HFFc6 (cell line): Measurements from ENCODE around the gene FZD10. TPM values are rescaled to one million over a fixed set of nuclear protein-coding genes. Genes with fewer than 3 reads are reported as not detected.

ENCODE experiments used
- DNase-seq: peaks from one replicate; pipeline ENCODE4 v3.0.0-alpha.2; 2018
- H3K27ac Mint-ChIP-seq: 2 replicates; pipeline ENCODE4 v1.8.0; 2020; ENCODE audit warnings: mild to moderate bottlenecking, mixed read lengths
- H3K27me3 Mint-ChIP-seq: 2 replicates; pipeline ENCODE4 v1.8.0; 2021; ENCODE audit warnings: mild to moderate bottlenecking, moderate library complexity, mixed read lengths; ENCODE audit not compliant: insufficient read depth
- H3K36me3 Mint-ChIP-seq: 2 replicates; pipeline ENCODE4 v1.8.0; 2021; ENCODE audit warnings: low read depth, mixed read lengths
- H3K4me1 Mint-ChIP-seq: 2 replicates; pipeline ENCODE4 v1.8.0; 2020; ENCODE audit warnings: low read depth, mixed read lengths
- H3K4me3 Mint-ChIP-seq: 2 replicates; pipeline ENCODE4 v1.8.0; 2020; ENCODE audit warnings: mild to moderate bottlenecking, moderate library complexity, mixed read lengths
- H3K9me3 Mint-ChIP-seq: 2 replicates; pipeline ENCODE4 v1.8.0; 2020; ENCODE audit warnings: mild to moderate bottlenecking, mixed read lengths
- CTCF ChIP-seq: fragments of 200-600 bp; sonication (generic); IDR thresholded peaks from 2 replicates; pipeline ENCODE4 v1.5.0; 2021; ENCODE audit warnings: antibody characterized with exemption, mild to moderate bottlenecking
- total RNA-seq, 6 experiments: library from RNA; stranded (reverse); fragmentation: NEBNext Ultra II Directional; extraction: Animal tissue kit (Norgen Biotek cat#: 25700); gene quantifications; 2 replicates in 1 of 6; 3 replicates in 5 of 6; pipeline ENCODE4 v1.2.3, GENCODE V29; 2021

FZD10 gene
- total RNA-seq, 6 experiments from 2014 or later: not detected

GRCh38 chr12:130212384-130212989 is 50.2 kb downstream of the FZD10 start:
- peaks cover 73% of the 10 kb centered on the region for H3K9me3 Mint-ChIP-seq
- H3K27me3 Mint-ChIP-seq: no peaks in the 10 kb centered on the region
- no peak overlapping the region for H3K4me3 Mint-ChIP-seq
- no peak for DNase-seq
- no peak overlapping the region for H3K27ac Mint-ChIP-seq
- TF ChIP-seq CTCF: no peak
- H3K36me3 Mint-ChIP-seq: peaks cover 12% of the 10 kb centered on the region
- H3K4me1 Mint-ChIP-seq: no peaks in the 10 kb centered on the region

- Mint-ChIP-seq H3K27ac (no peak overlapping the region), H3K4me3 (no peak overlapping the region)
Measured at GRCh38 chr12:130213249-130213648, 51.0 kb downstream of the FZD10 start.

GRCh38 chr12:130214686-130215395 is 52.6 kb downstream of the FZD10 start:
- peaks cover 85% of the 10 kb centered on the region for H3K9me3 Mint-ChIP-seq
- peaks cover 2% of the 10 kb centered on the region; the same call in 1 of the 2 replicates for H3K27me3 Mint-ChIP-seq

More at GRCh38 chr12:130213249-130213648, 51.0 kb downstream of the FZD10 start:
- no peak for TF ChIP-seq CTCF
- no peak for DNase-seq
- no peaks in the 10 kb centered on the region for H3K27me3 Mint-ChIP-seq
- no peaks in the 10 kb centered on the region for H3K4me1 Mint-ChIP-seq
- peaks cover 14% of the 10 kb centered on the region for H3K36me3 Mint-ChIP-seq
- peaks cover 73% of the 10 kb centered on the region for H3K9me3 Mint-ChIP-seq

More at GRCh38 chr12:130214686-130215395, 52.6 kb downstream of the FZD10 start:
- TF ChIP-seq CTCF: no peak
- no peak overlapping the region for H3K27ac Mint-ChIP-seq
- no peak for DNase-seq
- H3K36me3 Mint-ChIP-seq: peaks cover 22% of the 10 kb centered on the region
- no peaks in the 10 kb centered on the region for H3K4me1 Mint-ChIP-seq
- H3K4me3 Mint-ChIP-seq: no peak overlapping the region

Other genes with a start within 250 kb of the FZD10 start
- gene PIWIL1, start 175.4 kb downstream of the FZD10 start, total RNA-seq: not detected